ENCODE measurements around the gene AFMID. TPM values are rescaled to one million over a fixed set of nuclear protein-coding genes. Genes with fewer than 3 reads are reported as not detected.

The AFMID gene
- total RNA-seq, 1 donor from 2014 or later, result 32.3 TPM

DNA sequence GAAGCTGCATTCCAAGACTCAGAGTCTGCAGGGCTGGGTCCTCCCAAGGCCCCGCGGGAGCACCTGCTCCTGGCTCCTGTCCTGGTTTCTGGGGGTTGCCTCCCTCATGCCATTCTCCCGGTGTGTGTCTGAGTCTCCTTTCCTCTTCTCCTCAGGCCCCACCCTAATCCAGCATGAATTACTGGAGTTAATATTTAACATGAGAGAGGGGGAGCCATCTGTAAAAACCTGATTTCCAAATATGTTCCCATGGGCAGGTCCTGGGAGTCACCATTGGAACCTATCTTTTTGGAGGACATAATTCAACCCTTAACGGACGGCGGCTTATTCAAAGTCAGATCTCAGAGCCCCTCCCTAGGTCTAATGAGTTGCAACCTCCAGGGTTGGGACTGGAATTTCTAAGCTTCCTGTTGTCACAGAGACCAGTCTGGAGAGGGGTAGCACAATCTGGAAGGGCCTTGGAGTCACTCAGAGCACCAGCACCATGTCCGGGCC, 35.6 kb upstream of the AFMID start:
- Mint-ChIP-seq H3K9me3 (no peaks in the 10 kb centered on the region), H3K27me3 (ENCODE audit: low read depth) (no peaks in the 10 kb centered on the region), H3K4me3 (no peak overlapping the region)

DNA sequence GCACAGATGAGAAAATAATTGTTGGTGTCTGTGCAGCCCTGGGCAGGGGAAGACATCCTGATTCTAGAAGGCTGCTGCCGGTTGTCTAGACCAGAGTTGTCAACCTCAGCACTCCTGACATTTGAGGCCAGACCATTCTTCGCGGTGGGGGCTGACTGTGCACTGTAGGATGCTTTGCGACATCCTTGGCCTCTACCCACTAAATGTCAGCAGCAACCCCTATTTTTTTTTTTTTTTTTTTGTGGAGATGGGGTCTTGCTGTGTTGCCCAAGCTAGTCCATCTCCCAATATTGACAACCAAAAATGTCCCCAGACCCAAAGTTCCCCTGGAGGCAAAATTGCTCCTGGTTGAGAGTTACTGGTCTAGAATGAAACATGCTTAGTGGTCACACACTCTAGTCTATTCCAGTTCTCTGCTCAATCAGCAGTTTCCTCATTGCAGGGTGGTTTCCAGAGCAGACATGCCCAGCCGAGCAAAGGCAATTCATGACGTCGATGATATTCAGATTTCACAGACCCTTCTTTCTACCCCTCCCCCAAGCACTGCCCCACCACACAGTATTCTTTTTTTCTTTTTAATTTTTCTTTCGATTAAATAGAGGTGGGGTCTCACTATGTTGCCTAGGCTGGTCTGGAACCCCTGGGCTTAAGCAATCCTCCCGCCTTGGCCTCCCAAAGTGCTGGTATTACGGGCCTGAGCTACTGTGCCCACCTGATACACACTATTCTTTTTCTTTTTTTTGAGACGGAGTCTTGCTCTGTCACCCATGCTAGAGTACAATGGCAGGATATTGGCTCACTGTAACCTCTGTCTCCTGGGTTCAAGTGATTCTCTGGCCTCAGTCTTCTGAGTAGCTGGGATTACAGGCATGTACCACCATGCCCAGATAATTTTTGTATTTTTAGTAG, 32.0 kb upstream of the AFMID start:
- H3K4me1 Mint-ChIP-seq, result peaks cover 11% of the 10 kb centered on the region
- no peak for DNase-seq (ENCODE audit: low spot score in 2 of 2, unreplicated experiment in 2 of 2)
- no peak overlapping the region for H3K27ac Mint-ChIP-seq
- no peaks in the 10 kb centered on the region for H3K27me3 Mint-ChIP-seq (ENCODE audit: low read depth)
- H3K4me3 Mint-ChIP-seq, result no peak overlapping the region
- TF ChIP-seq, protein P1, sequence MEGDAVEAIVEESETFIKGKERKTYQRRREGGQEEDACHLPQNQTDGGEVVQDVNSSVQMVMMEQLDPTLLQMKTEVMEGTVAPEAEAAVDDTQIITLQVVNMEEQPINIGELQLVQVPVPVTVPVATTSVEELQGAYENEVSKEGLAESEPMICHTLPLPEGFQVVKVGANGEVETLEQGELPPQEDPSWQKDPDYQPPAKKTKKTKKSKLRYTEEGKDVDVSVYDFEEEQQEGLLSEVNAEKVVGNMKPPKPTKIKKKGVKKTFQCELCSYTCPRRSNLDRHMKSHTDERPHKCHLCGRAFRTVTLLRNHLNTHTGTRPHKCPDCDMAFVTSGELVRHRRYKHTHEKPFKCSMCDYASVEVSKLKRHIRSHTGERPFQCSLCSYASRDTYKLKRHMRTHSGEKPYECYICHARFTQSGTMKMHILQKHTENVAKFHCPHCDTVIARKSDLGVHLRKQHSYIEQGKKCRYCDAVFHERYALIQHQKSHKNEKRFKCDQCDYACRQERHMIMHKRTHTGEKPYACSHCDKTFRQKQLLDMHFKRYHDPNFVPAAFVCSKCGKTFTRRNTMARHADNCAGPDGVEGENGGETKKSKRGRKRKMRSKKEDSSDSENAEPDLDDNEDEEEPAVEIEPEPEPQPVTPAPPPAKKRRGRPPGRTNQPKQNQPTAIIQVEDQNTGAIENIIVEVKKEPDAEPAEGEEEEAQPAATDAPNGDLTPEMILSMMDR (IDR thresholded peaks at IDR 0.05; ENCODE audit: unreplicated experiment), result no peak
- H3K9me3 Mint-ChIP-seq, result no peaks in the 10 kb centered on the region
- no peaks in the 10 kb centered on the region for H3K36me3 Mint-ChIP-seq

More for the DNA sequence above, 35.6 kb upstream of the AFMID start:
- TF ChIP-seq, protein P1 (IDR thresholded peaks at IDR 0.05; ENCODE audit: unreplicated experiment), result no peak
- Mint-ChIP-seq H3K36me3 (no peaks in the 10 kb centered on the region), H3K27ac (peak overlapping the region; percentile 92), H3K4me1 (peaks cover 11% of the 10 kb centered on the region)
- no peak for DNase-seq (ENCODE audit: low spot score in 2 of 2, unreplicated experiment in 2 of 2)

DNA sequence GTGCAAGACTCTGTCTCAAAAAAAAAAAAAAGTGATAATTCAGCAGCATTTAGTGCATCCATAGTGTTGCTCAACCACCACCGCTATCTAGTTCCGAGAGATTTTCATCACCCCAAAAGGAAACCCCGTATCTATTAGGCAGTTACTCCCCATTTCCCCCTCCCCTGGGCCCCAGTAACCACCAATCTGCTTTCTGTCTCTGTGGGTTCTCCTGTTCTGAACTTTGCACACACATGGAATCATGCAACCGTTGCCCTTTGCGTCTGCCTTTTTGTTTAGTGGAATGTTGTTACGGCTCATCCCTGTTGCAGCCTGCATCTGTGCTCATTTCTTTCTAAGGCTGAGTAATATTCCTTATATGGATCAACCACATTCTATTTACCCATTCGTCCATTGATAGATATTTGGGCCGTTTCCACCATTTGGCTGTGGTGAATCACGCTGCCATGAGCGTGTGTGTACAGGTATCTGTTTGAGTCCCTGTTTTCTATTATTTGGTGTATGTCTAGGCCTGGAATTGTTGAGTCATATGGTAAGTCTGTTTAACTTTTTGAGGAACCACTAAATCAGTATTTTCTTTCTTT, 27.5 kb upstream of the AFMID start:
- Mint-ChIP-seq H3K27ac (no peak overlapping the region), H3K27me3 (ENCODE audit: low read depth) (no peaks in the 10 kb centered on the region)

DNA sequence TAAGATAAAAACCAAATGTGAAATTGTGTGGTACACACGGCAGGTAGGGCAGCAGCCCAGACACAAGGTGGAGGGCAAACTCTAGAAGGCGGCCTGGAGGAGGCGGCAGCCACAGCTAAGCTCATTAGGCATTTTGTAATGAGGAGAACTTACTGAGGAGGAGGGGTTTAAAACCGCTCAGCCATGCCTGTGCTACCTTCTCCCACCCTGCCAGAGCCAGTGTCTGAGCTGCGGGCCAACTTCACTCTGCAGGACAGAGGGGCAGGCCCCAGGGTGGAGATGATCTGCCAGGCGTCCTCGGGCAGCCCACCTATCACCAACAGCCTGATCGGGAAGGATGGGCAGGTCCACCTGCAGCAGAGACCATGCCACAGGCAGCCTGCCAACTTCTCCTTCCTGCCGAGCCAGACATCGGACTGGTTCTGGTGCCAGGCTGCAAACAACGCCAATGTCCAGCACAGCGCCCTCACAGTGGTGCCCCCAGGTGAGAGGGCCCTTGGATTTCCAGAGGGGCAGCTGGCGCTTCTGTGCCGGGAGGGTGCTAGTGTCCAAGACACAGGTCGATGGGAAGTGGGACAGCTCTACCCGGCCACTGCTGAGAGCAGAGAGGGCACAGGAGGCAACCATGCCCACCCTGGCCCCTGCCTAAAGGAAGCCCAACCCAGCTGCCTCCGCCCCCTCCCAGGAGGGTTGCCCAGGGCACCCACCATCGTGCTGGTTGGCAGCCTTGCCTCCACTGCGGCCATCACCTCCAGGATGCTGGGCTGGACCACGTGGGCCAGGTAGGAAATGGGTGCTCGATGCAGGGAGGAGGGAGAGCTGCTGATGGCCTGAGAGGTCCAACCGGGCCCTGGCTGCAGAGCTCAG, 23.0 kb upstream of the AFMID start:
- TF ChIP-seq, protein P1 (IDR thresholded peaks at IDR 0.05; ENCODE audit: unreplicated experiment), result no peak
- no peaks in the 10 kb centered on the region for H3K27me3 Mint-ChIP-seq (ENCODE audit: low read depth)
- H3K27ac Mint-ChIP-seq, result no peak overlapping the region
- DNase-seq (ENCODE audit: low spot score in 2 of 2, unreplicated experiment in 2 of 2), result no peak
- no peaks in the 10 kb centered on the region for H3K9me3 Mint-ChIP-seq
- H3K4me3 Mint-ChIP-seq, result no peak overlapping the region
- no peaks in the 10 kb centered on the region for H3K4me1 Mint-ChIP-seq
- no peaks in the 10 kb centered on the region for H3K36me3 Mint-ChIP-seq

More for the DNA sequence above, 27.5 kb upstream of the AFMID start:
- no peak overlapping the region for H3K4me3 Mint-ChIP-seq
- TF ChIP-seq, protein P1 (IDR thresholded peaks at IDR 0.05; ENCODE audit: unreplicated experiment), result no peak
- no peaks in the 10 kb centered on the region for H3K4me1 Mint-ChIP-seq
- no peaks in the 10 kb centered on the region for H3K36me3 Mint-ChIP-seq
- DNase-seq (ENCODE audit: low spot score in 2 of 2, unreplicated experiment in 2 of 2), result no peak
- H3K9me3 Mint-ChIP-seq, result no peaks in the 10 kb centered on the region
